ENCODE results near the gene MEOX1. TPM values are rescaled to one million over a fixed set of nuclear protein-coding genes. Genes with fewer than 3 reads are reported as not detected.

The MEOX1 gene
- total and polyA plus RNA-seq, 2 of the 13 experiments (the other 11 are each of a cell fraction or from before 2014, with no cell fraction given), result not detected

GRCh38 chr17:43694081-43694870 is 32.6 kb upstream of the MEOX1 start (continued):
- TF ChIP-seq NFAT5 (CRISPR knock-in tag; IDR thresholded peaks at IDR 0.05) (no peak), KLF9 (CRISPR knock-in tag; IDR thresholded peaks at IDR 0.05; ENCODE audit: low read depth) (peak; percentile 77; the same call in 1 of the 2 replicates), HNRNPL (IDR thresholded peaks at IDR 0.05; ENCODE audit: low read depth, low read length) (no peak), TFAP4 (IDR thresholded peaks at IDR 0.05; ENCODE audit: borderline replicate concordance, low read depth) (no peak), TEAD3 (CRISPR knock-in tag; optimal IDR thresholded peaks at IDR 0.05; ENCODE audit: borderline replicate concordance) (peak; percentile 17), HMG20B (CRISPR knock-in tag; conservative IDR thresholded peaks at IDR 0.05) (peak; percentile 61; the same call in 1 of the 2 replicates), CHCHD3 (CRISPR knock-in tag; IDR thresholded peaks at IDR 0.05) (no peak), GFI1 (CRISPR knock-in tag; IDR thresholded peaks at IDR 0.05; ENCODE audit: borderline replicate concordance) (no peak), TEAD2 (CRISPR knock-in tag; IDR thresholded peaks at IDR 0.05) (no peak), ZNF280B (CRISPR knock-in tag; IDR thresholded peaks at IDR 0.05; ENCODE audit: borderline replicate concordance) (no peak), SIX4 (CRISPR knock-in tag; IDR thresholded peaks at IDR 0.05) (no peak), ZNF83 (CRISPR knock-in tag; IDR thresholded peaks at IDR 0.05; ENCODE audit: borderline replicate concordance) (no peak), ZMAT3 (CRISPR knock-in tag; conservative IDR thresholded peaks at IDR 0.05) (no peak), CBFB (CRISPR knock-in tag; IDR thresholded peaks at IDR 0.05) (no peak), MEF2D (CRISPR knock-in tag; IDR thresholded peaks at IDR 0.05) (no peak)
- TF ChIP-seq, protein P1, sequence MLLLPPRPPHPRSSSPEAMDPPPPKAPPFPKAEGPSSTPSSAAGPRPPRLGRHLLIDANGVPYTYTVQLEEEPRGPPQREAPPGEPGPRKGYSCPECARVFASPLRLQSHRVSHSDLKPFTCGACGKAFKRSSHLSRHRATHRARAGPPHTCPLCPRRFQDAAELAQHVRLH (CRISPR knock-in tag; IDR thresholded peaks at IDR 0.05; ENCODE audit: borderline replicate concordance, low read depth), result 0 out of 2 replicates have a peak, but pooled peaks have one; percentile 45
- TF ChIP-seq, protein P2, sequence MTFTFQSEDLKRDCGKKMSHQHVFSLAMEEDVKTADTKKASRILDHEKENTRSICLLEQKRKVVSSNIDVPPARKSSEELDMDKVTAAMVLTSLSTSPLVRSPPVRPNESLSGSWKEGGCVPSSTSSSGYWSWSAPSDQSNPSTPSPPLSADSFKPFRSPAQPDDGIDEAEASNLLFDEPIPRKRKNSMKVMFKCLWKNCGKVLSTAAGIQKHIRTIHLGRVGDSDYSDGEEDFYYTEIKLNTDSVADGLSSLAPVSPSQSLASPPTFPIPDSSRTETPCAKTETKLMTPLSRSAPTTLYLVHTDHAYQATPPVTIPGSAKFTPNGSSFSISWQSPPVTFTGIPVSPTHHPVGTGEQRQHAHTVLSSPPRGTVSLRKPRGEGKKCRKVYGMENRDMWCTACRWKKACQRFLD (CRISPR knock-in tag; IDR thresholded peaks at IDR 0.05; ENCODE audit: borderline replicate concordance), result no peak
